HEK293T (cell line): ENCODE data around the gene TWSG1.

Source experiments
- BHLHE40 ChIP-seq: fragments of 450-650 bp; IDR thresholded peaks from 2 replicates; pipeline ENCODE4 v1.6.1; 2016; ENCODE audit warnings: mild to moderate bottlenecking, moderate library complexity, borderline replicate concordance
- FOXM1 ChIP-seq: fragments of 450-650 bp; IDR thresholded peaks from 2 replicates; pipeline ENCODE4 v1.6.1; 2017; ENCODE audit warnings: mild to moderate bottlenecking, borderline replicate concordance
- NFRKB ChIP-seq: fragments of 450-650 bp; IDR thresholded peaks from 2 replicates; pipeline ENCODE4 v1.6.1; 2016; ENCODE audit warnings: mild to moderate bottlenecking, moderate library complexity
- SP1 ChIP-seq: fragments of 450-650 bp; IDR thresholded peaks from 2 replicates; pipeline ENCODE4 v1.6.1; 2017

GRCh38 chr18:9392726-9393125 lies 58.2 kb downstream of the TWSG1 start:
- TF ChIP-seq NFRKB (no peak), SP1 (no peak), FOXM1 (no peak), BHLHE40 (no peak)
